Effector memory CD4-positive, alpha-beta T cell (primary cell): ENCODE results near the gene GSTM3.

Experiments
- DNase-seq, 3 donors: peaks; one replicate each; pipeline ENCODE4 v3.0.0-alpha.2; 2020
- H3K27ac ChIP-seq: 2 replicates; pipeline ENCODE4 v1.7.0; 2013; ENCODE audit warnings: mild to moderate bottlenecking, low read length, moderate library complexity; ENCODE audit not compliant: insufficient read depth, poor library complexity, severe bottlenecking
- H3K27me3 ChIP-seq: replicated peaks from 2 replicates; pipeline ENCODE4 v1.7.0; 2013; ENCODE audit warnings: mild to moderate bottlenecking, low read length; ENCODE audit not compliant: insufficient read depth, control insufficient read depth, poor library complexity, severe bottlenecking
- H3K36me3 ChIP-seq: 2 replicates; pipeline ENCODE4 v1.7.0; 2013; ENCODE audit warnings: mild to moderate bottlenecking, low read length, moderate library complexity; ENCODE audit not compliant: control insufficient read depth, insufficient read depth
- H3K4me1 ChIP-seq: 2 replicates; pipeline ENCODE4 v1.7.0; 2013; ENCODE audit warnings: low read length, mild to moderate bottlenecking; ENCODE audit not compliant: control insufficient read depth, insufficient read depth, poor library complexity, severe bottlenecking
- H3K4me3 ChIP-seq: 2 replicates; pipeline ENCODE4 v1.7.0; 2013; ENCODE audit warnings: low read length, low read depth, mild to moderate bottlenecking; ENCODE audit not compliant: insufficient read depth, poor library complexity, severe bottlenecking
- H3K9me3 ChIP-seq: 2 replicates; pipeline ENCODE4 v1.7.0; 2013; ENCODE audit warnings: mild to moderate bottlenecking, low read length, moderate library complexity; ENCODE audit not compliant: control insufficient read depth

Gene GSTM3

DNA sequence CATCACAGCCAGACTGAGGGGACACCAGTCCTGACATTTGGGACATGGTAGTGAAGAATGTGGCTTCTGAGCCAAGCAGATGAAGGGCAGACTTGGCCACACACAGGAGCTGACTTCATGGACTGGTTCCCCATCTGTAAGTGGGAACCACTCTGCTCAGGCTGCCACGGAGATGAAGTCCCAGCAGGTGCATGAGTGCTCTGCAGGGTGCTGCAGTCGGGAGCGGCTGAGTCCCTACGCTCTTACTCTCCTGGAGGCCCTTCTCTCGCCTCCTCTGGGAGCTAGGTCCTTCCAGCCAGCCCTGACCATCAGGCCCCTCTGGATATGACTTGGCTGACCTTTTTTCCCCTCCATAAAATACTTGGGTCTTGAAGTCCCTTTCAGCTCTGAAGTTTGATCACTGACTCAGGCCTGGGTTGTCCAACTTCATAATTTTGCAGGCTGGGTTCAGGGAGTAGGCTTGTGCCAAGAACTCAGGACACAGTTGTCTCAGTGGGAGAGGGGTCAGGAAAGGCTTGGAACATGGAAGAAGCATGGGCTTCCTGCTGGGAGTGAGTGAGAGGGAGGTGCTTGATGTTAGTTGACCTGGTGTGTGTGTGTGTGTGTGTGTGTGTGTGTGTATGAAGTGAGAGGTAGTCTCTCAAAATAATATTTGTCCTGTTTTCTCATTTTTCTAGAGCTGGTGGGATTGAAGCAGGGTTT is 43.9 kb upstream of the GSTM3 start:
- H3K36me3 ChIP-seq: no peaks in the 10 kb centered on the region
- no peak for DNase-seq
- no peak overlapping the region for H3K4me3 ChIP-seq
- peaks cover 7% of the 10 kb centered on the region for H3K9me3 ChIP-seq
- peaks cover 21% of the 10 kb centered on the region for H3K4me1 ChIP-seq
- H3K27me3 ChIP-seq: no peaks in the 10 kb centered on the region
- no peak overlapping the region for H3K27ac ChIP-seq

DNA sequence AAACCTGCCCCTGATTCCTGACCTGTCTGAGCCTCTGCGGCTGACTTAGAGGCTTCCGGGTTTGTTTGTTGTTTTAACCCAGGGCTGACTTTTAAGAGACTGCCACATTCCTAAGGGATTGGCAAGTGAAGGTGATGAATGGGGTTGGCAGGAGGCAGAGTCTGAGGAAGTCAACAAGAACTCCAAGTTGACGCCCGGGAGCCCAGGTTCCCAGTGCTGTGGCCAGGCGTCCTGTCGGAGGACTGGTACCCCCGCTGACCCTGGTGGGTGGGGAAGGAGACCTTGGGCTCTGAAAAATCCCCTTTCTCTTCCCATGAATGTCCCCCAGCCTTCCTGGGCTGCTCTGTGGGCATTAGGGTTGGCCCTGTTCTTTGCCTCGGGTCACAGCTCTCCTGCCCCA is 42.6 kb upstream of the GSTM3 start:
- H3K4me3 ChIP-seq: no peak overlapping the region
- no peak for DNase-seq
- H3K4me1 ChIP-seq: peaks cover 8% of the 10 kb centered on the region
- no peaks in the 10 kb centered on the region for H3K27me3 ChIP-seq
- no peak overlapping the region for H3K27ac ChIP-seq
- peaks cover 7% of the 10 kb centered on the region for H3K9me3 ChIP-seq
- no peaks in the 10 kb centered on the region for H3K36me3 ChIP-seq

DNA sequence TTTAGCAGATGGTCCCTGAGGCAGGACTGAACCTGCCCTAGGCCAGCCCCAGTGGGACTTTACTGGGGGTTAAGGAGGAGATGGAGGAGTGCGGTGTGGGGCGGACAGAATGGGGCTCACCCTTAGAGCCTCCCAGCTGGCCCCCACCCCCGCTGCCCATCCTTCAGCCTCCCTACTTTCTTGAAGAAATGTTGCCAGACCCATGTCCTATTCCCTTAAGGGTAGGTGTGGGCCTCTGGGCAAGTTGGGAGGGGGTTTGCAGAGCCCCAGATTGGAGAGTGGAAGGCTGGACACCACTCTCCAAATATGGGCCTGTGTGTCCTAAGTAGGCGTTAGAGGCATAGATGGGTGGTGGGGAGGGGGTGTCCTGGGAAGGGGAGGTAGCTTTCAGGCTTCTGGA is 42.1 kb upstream of the GSTM3 start:
- H3K27me3 ChIP-seq: no peaks in the 10 kb centered on the region
- no peak overlapping the region for H3K4me3 ChIP-seq
- no peaks in the 10 kb centered on the region for H3K36me3 ChIP-seq
- peaks cover 7% of the 10 kb centered on the region for H3K9me3 ChIP-seq
- peaks cover 6% of the 10 kb centered on the region for H3K4me1 ChIP-seq
- no peak overlapping the region for H3K27ac ChIP-seq
- no peak for DNase-seq

DNA sequence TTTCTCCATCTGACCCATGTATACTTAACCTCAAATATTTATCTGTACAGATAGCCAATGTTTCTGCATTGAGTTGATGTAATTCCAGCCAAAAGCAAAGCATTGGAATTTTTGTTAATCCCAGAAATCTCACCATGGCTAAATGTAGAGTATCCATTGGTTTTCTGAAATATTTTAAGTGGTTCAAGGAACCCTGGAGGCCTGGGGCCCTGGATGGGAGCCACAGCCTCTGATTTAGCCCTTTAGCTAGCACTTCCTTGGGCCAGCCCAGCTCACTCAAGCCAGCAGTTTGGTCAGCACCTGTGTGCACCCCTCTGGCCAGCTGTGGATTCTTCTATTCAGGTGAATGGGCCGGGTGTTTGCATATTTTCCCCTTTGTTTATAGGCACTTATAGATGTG is 41.7 kb upstream of the GSTM3 start:
- Histone ChIP-seq H3K9me3 (peaks cover 7% of the 10 kb centered on the region), H3K36me3 (no peaks in the 10 kb centered on the region), H3K27me3 (no peaks in the 10 kb centered on the region), H3K4me1 (peaks cover 6% of the 10 kb centered on the region), H3K27ac (no peak overlapping the region), H3K4me3 (no peak overlapping the region)
- DNase-seq: no peak

DNA sequence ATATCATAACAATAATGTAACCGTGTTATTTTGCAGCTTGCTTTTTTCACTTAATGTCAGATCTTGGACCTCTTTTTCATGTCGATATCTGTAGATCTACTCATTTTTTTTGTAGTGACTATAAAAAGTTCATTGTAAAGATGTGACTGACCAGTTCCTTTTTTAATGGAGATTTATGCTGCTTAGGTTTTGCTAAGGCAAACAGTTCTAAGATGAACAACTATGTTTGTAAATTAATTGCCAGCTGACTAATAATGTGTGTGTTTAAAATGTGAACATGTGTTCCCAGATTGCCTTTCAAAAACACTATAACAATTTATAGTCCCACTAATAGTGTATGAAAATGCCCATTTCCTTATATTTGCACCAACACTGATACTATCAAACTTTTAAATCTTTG is 41.0 kb upstream of the GSTM3 start:
- Histone ChIP-seq H3K27me3 (no peaks in the 10 kb centered on the region), H3K4me1 (peaks cover 5% of the 10 kb centered on the region), H3K9me3 (peaks cover 7% of the 10 kb centered on the region), H3K4me3 (no peak overlapping the region), H3K27ac (no peak overlapping the region), H3K36me3 (no peaks in the 10 kb centered on the region)
- no peak for DNase-seq

DNA sequence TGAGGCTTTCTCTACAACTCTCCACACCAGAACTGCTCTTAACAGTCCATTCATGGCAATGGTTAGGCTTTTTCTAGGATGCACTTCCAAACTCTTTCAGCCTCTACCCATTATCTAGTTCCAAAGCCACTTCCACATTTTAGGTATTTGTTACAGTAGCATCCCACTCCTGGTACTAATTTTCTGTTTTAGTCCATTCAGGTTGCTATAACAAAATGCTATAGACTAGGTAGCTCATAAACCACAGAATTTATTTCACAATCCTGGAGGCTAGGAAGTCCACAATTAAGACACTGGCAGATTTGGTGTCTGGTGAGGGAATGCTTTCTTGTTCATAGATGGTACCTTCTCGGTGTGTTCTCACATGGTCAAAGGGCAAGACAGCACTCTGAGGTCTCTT is 40.1 kb upstream of the GSTM3 start:
- H3K27ac ChIP-seq: no peak overlapping the region
- H3K4me3 ChIP-seq: no peak overlapping the region
- no peak for DNase-seq
- peaks cover 7% of the 10 kb centered on the region for H3K9me3 ChIP-seq
- no peaks in the 10 kb centered on the region for H3K36me3 ChIP-seq
- no peaks in the 10 kb centered on the region for H3K4me1 ChIP-seq
- H3K27me3 ChIP-seq: no peaks in the 10 kb centered on the region

DNA sequence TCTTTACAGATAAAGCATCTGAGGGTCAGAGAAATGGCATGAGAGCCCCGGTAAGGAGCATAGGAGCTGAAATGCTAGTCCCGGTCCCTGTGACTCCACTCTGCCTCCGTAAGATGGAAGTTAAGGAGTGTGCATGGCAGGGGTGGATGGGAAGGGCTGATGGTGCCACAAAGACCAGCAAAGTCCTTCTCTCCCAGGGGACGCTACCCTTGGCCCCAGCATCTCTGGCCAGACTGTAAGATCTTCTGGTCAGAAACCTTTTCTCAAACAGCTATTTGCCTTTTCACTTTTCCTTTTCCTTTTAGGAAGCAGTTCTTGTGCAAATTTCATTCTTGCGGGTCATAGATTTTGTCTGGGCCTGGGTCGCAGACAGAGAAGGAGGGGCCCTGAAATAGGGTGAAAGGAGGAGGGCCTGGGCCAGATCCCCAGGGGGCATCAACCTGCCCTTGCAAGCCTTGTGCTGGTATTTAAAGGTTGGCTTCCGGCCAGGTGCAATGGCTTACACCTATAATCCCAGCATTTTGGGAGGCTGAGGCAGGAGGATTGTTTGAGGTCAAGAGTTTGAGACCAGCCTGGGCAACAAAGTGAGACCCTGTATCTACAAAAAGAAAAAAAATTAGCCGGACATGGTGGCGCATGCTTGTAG is 37.3 kb upstream of the GSTM3 start:
- DNase-seq: no peak
- Histone ChIP-seq H3K9me3 (peaks cover 7% of the 10 kb centered on the region), H3K4me1 (peaks cover 4% of the 10 kb centered on the region)

DNA sequence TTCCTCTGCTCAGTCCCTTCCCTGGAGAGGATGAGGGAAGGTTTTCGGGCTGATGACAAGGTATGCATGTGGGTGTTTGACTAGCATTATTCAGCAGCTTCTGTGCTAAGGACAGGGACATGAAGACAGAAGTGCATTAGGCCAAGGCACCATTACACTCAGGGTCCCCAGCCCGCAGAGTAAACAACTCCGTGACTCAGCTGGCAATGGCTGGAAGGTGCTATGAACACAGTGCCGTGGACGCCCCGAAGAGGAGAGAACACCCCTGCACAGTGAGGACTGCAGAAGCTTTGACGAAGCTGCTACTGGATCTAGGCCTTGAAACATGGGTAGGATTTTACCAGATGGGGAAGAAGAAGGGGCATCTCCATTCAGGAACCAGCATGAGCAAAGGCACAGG is 36.6 kb upstream of the GSTM3 start:
- Histone ChIP-seq H3K9me3 (peaks cover 7% of the 10 kb centered on the region), H3K27ac (no peak overlapping the region), H3K4me1 (peaks cover 4% of the 10 kb centered on the region), H3K27me3 (no peaks in the 10 kb centered on the region), H3K36me3 (no peaks in the 10 kb centered on the region), H3K4me3 (no peak overlapping the region)
- no peak for DNase-seq

More for the DNA sequence above, 37.3 kb upstream of the GSTM3 start:
- Histone ChIP-seq H3K27me3 (no peaks in the 10 kb centered on the region), H3K36me3 (no peaks in the 10 kb centered on the region), H3K4me3 (no peak overlapping the region), H3K27ac (no peak overlapping the region)

DNA sequence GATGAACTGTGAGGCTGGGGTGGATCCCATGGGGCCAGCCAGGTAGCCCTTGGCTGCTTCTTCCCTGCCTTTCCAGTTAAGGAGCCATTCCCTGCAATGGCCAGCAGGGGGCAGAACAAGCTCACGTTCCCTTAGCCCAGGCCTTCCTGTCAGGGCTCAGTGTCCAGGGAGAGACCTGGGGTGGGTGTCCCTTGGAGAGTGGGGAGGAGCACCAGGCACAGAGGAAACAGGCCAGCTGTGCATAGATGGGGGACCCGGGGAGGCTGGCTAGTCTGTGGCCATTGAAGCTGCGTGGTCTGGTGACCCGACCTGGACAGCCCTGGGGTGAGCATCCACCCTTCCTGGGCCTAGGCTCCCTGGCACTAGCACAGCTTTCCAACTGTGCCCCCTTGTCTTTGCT is 36.1 kb upstream of the GSTM3 start:
- H3K27me3 ChIP-seq: no peaks in the 10 kb centered on the region
- H3K9me3 ChIP-seq: peaks cover 7% of the 10 kb centered on the region
- no peak overlapping the region for H3K27ac ChIP-seq
- no peaks in the 10 kb centered on the region for H3K36me3 ChIP-seq
- H3K4me1 ChIP-seq: peaks cover 4% of the 10 kb centered on the region
- no peak overlapping the region for H3K4me3 ChIP-seq
- peak; percentile 52 to 69 (median 63) for DNase-seq

DNA sequence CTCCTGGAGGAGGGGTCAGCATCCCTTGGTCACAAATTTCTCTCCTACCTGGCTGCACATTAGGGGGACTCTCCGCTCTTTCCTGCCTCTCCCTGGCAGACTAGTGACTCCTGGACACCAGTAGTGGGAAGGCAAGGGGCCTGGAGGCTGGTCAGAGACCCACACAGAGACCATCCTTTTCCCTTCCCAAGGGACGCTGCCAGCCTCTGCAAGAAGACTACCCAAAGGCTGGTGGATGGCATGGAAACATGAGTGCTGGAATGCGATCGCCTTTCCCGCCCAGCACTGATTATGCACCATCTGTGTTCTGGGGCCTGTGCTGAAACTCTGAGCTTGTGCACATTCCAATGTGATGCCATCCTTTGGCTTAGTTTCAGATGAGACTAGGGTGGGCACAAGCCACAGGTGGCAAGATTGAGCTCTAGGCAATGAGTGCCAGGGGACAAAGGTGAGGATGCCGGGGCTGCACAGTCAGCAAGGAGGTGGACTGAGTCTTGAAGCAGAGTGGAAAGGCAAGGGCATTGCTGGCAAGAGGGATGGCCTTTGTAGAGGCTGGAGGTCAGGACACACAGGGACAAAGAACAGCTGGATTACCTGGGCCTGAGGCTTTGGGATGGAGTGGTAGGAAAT is 35.5 kb upstream of the GSTM3 start:
- Histone ChIP-seq H3K27ac (no peak overlapping the region), H3K4me3 (no peak overlapping the region), H3K36me3 (no peaks in the 10 kb centered on the region), H3K27me3 (no peaks in the 10 kb centered on the region), H3K9me3 (peaks cover 7% of the 10 kb centered on the region), H3K4me1 (peaks cover 4% of the 10 kb centered on the region)
- no peak for DNase-seq
